Activated T-helper 17 cell treated with anti-CD3 and anti-CD28 coated beads, Interleukin-2, amount 50 U/mL, for 72 hours (primary cell): ENCODE measurements around the gene TTC39C. TPM values are rescaled to one million over a fixed set of nuclear protein-coding genes. Genes with fewer than 3 reads are reported as not detected.

Experiments used
- ATAC-seq: fragments of 150-1000 bp; cut with Tn5 transposase; replicated peaks from 2 replicates; pipeline ENCODE4 v1.10.0; 2021; ENCODE audit warnings: mild to moderate bottlenecking, moderate library complexity
- H3K27ac Mint-ChIP-seq: one replicate; pipeline ENCODE4 v1.8.0; 2022; ENCODE audit warnings: mixed read lengths
- H3K27me3 Mint-ChIP-seq: one replicate; pipeline ENCODE4 v1.8.0; 2022; ENCODE audit warnings: mixed read lengths
- H3K36me3 Mint-ChIP-seq: one replicate; pipeline ENCODE4 v1.8.0; 2022; ENCODE audit warnings: low read depth, mild to moderate bottlenecking, mixed read lengths
- H3K4me1 Mint-ChIP-seq: one replicate; pipeline ENCODE4 v1.8.0; 2022; ENCODE audit warnings: mixed read lengths
- H3K4me3 Mint-ChIP-seq: one replicate; pipeline ENCODE4 v1.8.0; 2022; ENCODE audit warnings: mild to moderate bottlenecking, mixed read lengths
- H3K9me3 Mint-ChIP-seq: one replicate; pipeline ENCODE4 v1.8.0; 2022; ENCODE audit warnings: mixed read lengths
- total RNA-seq, 2 donors: library from RNA; stranded (reverse); gene quantifications; one replicate each; pipeline ENCODE4 v1.2.3, GENCODE V29; 2022

The TTC39C gene
- total RNA-seq, 2 donors from 2014 or later = 59.6 to 76.7 TPM

DNA sequence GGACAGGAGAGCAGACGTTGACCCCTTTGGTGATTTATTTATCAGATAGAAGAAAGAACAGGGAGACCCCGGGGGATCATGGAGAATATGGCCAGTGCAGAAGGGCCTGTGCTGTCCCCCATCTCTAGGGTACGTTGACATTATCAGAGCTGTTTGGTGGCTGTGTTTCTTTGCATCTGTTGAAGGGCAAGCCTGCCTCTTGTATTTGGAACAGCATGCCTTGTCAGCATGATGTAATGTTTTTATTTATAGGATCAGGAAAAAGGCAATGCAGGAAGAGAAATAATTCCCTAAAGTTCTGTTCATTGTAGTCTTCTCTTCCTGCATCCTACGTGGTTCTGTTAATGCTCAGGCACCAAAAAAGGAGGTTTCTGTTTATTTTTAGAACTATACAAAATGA lies 74.5 kb downstream of the TTC39C start:
- no peak overlapping the region for H3K4me3 Mint-ChIP-seq
- no peaks in the 10 kb centered on the region for H3K27me3 Mint-ChIP-seq
- H3K27ac Mint-ChIP-seq = peak overlapping the region; percentile 49
- peaks cover 2% of the 10 kb centered on the region for H3K9me3 Mint-ChIP-seq
- peaks cover 26% of the 10 kb centered on the region for H3K4me1 Mint-ChIP-seq
- H3K36me3 Mint-ChIP-seq = peaks cover 90% of the 10 kb centered on the region
- ATAC-seq = no peak

DNA sequence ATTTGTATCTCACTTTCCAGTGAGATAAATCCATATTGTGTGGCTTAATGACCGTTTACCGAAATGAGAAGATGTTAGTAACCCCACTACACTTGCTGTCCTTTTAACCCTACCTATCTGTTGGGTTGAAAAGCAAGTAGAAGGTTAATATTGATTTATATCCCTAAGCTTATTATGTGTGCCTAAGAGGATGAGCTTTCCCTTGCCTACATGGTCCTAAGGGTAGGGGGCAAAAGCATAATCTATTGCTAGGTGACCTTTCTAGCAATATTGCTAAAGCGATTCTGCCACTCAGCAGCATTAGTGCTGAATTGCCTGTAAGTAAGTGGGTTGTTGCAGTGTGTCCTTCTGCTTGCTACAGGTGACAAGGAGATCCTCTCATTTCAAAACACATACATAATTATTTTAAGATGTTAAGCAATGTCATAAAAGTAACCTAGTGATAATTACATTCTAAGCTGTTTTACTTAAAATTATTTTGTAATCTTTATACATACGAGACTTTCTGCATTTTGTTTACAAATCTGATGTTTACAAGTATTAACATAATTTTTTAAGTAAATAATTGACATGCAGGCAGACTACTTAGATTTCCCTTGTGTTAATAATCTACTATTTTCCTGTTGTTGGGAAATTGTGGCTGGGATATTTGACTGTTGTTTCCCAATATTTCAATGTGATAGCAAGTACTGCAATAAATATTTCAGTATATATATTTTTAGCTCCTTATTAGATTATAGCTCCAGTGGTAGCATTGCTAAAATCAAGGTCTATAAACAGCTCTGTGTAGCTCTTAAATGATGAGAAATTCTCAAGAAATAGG lies 75.2 kb downstream of the TTC39C start:
- no peak overlapping the region for H3K27ac Mint-ChIP-seq
- peaks cover 31% of the 10 kb centered on the region for H3K4me1 Mint-ChIP-seq
- H3K27me3 Mint-ChIP-seq = no peaks in the 10 kb centered on the region
- no peak for ATAC-seq
- no peak overlapping the region for H3K4me3 Mint-ChIP-seq
- H3K36me3 Mint-ChIP-seq = peaks cover 92% of the 10 kb centered on the region
- H3K9me3 Mint-ChIP-seq = peaks cover 7% of the 10 kb centered on the region

DNA sequence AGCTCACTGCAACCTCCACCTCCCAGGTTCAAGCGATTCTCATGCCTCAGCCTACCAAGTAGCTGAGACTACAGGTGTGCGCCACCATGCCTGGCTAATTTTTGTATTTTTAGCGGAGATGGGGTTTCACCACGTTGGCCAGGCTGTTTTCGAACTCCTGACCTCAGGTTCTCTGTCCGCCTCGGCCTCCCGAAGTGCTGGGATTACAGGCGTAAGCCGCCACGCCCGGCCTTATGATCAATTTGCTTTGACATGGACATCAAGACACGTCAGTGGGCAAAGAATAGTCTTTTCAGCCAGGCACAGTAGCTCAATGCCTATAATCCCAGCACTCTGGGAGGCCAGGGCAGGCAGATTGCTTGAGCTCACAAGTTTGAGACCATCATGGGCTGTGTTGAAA lies 76.3 kb downstream of the TTC39C start:
- peaks cover 7% of the 10 kb centered on the region for H3K9me3 Mint-ChIP-seq
- no peaks in the 10 kb centered on the region for H3K27me3 Mint-ChIP-seq
- H3K4me1 Mint-ChIP-seq = peaks cover 24% of the 10 kb centered on the region
- peaks cover 92% of the 10 kb centered on the region for H3K36me3 Mint-ChIP-seq
- ATAC-seq = no peak
- no peak overlapping the region for H3K4me3 Mint-ChIP-seq
- H3K27ac Mint-ChIP-seq = no peak overlapping the region

DNA sequence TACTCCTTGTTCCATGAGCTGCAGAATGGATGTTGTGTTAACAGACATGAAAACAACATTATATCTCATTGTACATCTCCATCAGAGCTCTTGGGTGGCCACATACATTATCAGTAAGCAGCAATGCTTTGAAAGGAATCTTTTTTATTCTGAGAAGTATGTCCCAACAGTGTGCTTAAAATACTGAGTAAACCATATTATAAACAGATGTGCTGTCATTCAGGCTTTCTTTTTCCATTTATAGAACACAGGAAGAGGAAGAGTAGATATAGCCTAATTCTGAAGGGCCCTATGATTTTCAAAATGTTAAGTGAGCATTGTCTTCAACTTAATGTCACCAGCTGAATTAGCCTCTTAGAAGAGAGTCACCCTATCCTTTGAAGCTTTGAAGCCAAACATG lies 80.0 kb downstream of the TTC39C start:
- H3K4me3 Mint-ChIP-seq = peak overlapping the region; percentile 40
- H3K27ac Mint-ChIP-seq = peak overlapping the region; percentile 83
- H3K27me3 Mint-ChIP-seq = no peaks in the 10 kb centered on the region
- peaks cover 7% of the 10 kb centered on the region for H3K9me3 Mint-ChIP-seq
- no peak for ATAC-seq
- peaks cover 22% of the 10 kb centered on the region for H3K4me1 Mint-ChIP-seq
- peaks cover 79% of the 10 kb centered on the region for H3K36me3 Mint-ChIP-seq

- ATAC-seq = no peak
- Mint-ChIP-seq H3K4me1 (peaks cover 22% of the 10 kb centered on the region), H3K9me3 (peaks cover 7% of the 10 kb centered on the region), H3K4me3 (no peak overlapping the region), H3K27me3 (no peaks in the 10 kb centered on the region), H3K27ac (peak overlapping the region; percentile 83), H3K36me3 (peaks cover 80% of the 10 kb centered on the region)
Measured at GRCh38 chr18:24095976-24096375, 81.4 kb downstream of the TTC39C start.

DNA sequence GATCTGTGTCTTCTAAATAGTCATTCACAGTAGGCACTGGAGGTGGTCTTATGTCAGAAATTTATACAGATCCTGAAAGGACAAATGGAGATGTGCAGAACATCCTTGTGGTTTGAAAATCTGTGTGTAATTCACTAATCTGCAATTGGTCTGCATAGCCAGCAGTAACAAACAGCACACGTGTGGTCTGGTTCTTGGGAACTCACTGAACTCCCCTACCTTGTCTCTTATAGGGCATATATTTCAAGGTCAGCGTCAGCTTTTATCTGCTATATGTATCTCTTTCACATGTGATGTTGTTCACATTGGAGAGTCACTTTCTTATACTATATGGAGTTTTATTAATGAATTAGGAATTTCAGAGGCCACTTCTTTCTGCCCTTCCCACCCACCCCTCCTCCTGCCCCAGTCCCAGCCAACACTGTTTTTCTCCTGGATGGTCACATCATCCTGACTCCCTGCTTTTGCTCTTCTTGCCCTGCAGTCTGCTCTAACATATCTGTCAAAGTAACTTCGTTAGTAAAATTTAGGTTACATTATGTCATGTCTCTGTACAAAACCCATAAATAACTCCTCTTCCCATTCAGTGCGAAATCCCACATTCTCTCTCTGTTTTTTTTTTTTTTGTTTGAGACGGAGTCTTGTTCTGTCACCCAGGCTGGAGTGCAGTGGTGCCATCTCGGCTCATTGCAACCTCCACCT lies 88.9 kb downstream of the TTC39C start:
- ATAC-seq = no peak
- Mint-ChIP-seq H3K27ac (peak overlapping the region; percentile 68), H3K27me3 (no peaks in the 10 kb centered on the region), H3K9me3 (no peaks in the 10 kb centered on the region), H3K4me3 (no peak overlapping the region), H3K4me1 (peaks cover 16% of the 10 kb centered on the region), H3K36me3 (peaks cover 87% of the 10 kb centered on the region)

- ATAC-seq = no peak
- peaks cover 88% of the 10 kb centered on the region for H3K36me3 Mint-ChIP-seq
- peaks cover 16% of the 10 kb centered on the region for H3K4me1 Mint-ChIP-seq
- no peaks in the 10 kb centered on the region for H3K9me3 Mint-ChIP-seq
- peak overlapping the region; percentile 68 for H3K27ac Mint-ChIP-seq
- no peaks in the 10 kb centered on the region for H3K27me3 Mint-ChIP-seq
- no peak overlapping the region for H3K4me3 Mint-ChIP-seq
Measured at GRCh38 chr18:24104486-24104885, 89.9 kb downstream of the TTC39C start.

- H3K36me3 Mint-ChIP-seq = peaks cover 69% of the 10 kb centered on the region
- no peaks in the 10 kb centered on the region for H3K9me3 Mint-ChIP-seq
- H3K27me3 Mint-ChIP-seq = no peaks in the 10 kb centered on the region
- H3K4me3 Mint-ChIP-seq = no peak overlapping the region
- H3K4me1 Mint-ChIP-seq = peaks cover 26% of the 10 kb centered on the region
- no peak for ATAC-seq
- H3K27ac Mint-ChIP-seq = no peak overlapping the region
Measured at GRCh38 chr18:24108641-24109040, 94.1 kb downstream of the TTC39C start.

- peak overlapping the region; percentile 76 for H3K27ac Mint-ChIP-seq
- H3K4me3 Mint-ChIP-seq = no peak overlapping the region
- no peaks in the 10 kb centered on the region for H3K9me3 Mint-ChIP-seq
- H3K27me3 Mint-ChIP-seq = no peaks in the 10 kb centered on the region
- ATAC-seq = no peak
- H3K36me3 Mint-ChIP-seq = peaks cover 70% of the 10 kb centered on the region
- H3K4me1 Mint-ChIP-seq = peaks cover 35% of the 10 kb centered on the region
Measured at GRCh38 chr18:24111936-24112335, 97.4 kb downstream of the TTC39C start.

- H3K36me3 Mint-ChIP-seq = peaks cover 70% of the 10 kb centered on the region
- H3K4me1 Mint-ChIP-seq = peaks cover 32% of the 10 kb centered on the region
- H3K4me3 Mint-ChIP-seq = no peak overlapping the region
- peak overlapping the region; percentile 76 for H3K27ac Mint-ChIP-seq
- no peaks in the 10 kb centered on the region for H3K27me3 Mint-ChIP-seq
- no peak for ATAC-seq
- no peaks in the 10 kb centered on the region for H3K9me3 Mint-ChIP-seq
Measured at GRCh38 chr18:24112464-24112863, 97.9 kb downstream of the TTC39C start.

DNA sequence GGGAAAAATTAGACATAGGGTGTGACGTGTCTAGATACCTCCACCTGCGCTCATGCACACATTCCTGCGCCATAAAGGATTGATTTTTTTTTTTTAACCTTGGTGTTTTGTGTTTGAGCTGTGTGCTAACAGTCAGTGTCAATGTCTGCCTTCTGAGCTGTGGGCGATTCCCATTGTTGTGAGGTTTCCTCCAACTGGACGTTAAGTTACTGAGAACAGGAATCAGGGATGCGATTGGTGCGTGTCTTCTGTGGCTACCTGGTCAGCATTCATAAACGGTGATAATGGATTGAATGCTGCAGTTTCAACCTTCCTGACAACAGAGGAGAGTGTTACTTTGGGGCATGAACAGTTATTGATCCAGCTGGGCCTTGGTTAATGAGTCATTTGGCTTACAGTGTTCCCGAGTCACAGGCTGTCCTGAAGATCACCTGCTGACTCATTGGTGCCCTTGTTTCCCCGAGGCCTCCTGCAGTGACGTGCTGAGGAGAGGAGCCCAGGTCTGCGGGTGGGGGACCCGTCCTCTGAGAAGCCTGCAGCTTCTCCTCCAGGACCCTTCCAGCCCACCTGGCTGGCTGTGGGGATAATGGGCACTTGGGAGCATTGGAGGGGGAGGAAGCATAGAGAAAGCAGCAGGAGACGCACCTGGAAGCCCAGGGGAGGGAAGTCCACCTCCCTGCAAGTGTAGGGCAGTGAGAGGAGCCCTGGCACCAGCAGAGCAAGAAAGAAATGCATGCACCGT lies 98.5 kb downstream of the TTC39C start:
- peak overlapping the region; percentile 76 for H3K27ac Mint-ChIP-seq
- peak overlapping the region; percentile 21 for H3K4me3 Mint-ChIP-seq
- peak; percentile 95 for ATAC-seq
- peaks cover 70% of the 10 kb centered on the region for H3K36me3 Mint-ChIP-seq
- H3K9me3 Mint-ChIP-seq = no peaks in the 10 kb centered on the region
- no peaks in the 10 kb centered on the region for H3K27me3 Mint-ChIP-seq
- H3K4me1 Mint-ChIP-seq = peaks cover 30% of the 10 kb centered on the region

- H3K27me3 Mint-ChIP-seq = no peaks in the 10 kb centered on the region
- H3K36me3 Mint-ChIP-seq = peaks cover 81% of the 10 kb centered on the region
- ATAC-seq = peak; percentile 33
- H3K9me3 Mint-ChIP-seq = no peaks in the 10 kb centered on the region
- H3K4me1 Mint-ChIP-seq = peaks cover 30% of the 10 kb centered on the region
- H3K4me3 Mint-ChIP-seq = peak overlapping the region; percentile 23
- peak overlapping the region; percentile 58 for H3K27ac Mint-ChIP-seq
Measured at GRCh38 chr18:24114924-24115549, 100.5 kb downstream of the TTC39C start.

DNA sequence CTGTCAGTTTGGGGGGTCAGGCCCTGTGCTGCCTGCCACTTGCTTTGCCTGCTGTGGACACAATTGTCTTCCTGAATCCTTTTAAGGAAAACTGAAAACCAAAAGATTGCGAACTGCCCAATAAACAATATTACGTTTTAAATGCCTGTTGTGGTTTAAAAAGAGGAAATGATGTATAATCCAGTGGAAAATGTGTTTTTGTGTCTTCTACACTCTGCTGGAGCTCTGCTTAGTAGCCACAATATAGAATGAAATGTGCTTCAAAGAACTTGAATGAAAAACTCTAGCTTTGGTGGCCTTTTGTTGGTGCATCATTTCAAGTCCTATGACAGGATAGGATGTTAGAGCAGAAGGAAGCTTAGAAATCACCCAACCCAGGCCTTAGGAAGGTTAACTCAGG lies 101.1 kb downstream of the TTC39C start:
- no peaks in the 10 kb centered on the region for H3K9me3 Mint-ChIP-seq
- peak overlapping the region; percentile 23 for H3K4me3 Mint-ChIP-seq
- no peaks in the 10 kb centered on the region for H3K27me3 Mint-ChIP-seq
- H3K36me3 Mint-ChIP-seq = peaks cover 87% of the 10 kb centered on the region
- peaks cover 30% of the 10 kb centered on the region for H3K4me1 Mint-ChIP-seq
- H3K27ac Mint-ChIP-seq = peak overlapping the region; percentile 58
- ATAC-seq = no peak
